HG02623 (cell line): ENCODE results near the gene CNNM2.

ENCODE experiments used
- ATAC-seq: cut with Tn5 transposase; IDR thresholded peaks from one replicate; pipeline ENCODE4 v1.9.1; 2021; ENCODE audit warnings: moderate library complexity; ENCODE audit not compliant: unreplicated experiment

The CNNM2 gene

GRCh38 chr10:102917962-102918816 lies at the start of gene CNNM2:
Gene CNNM2 (plus strand): TSS chr10:102918294. CDS start chr10:102918481, 187 bp downstream.
- peak; percentile 83 for ATAC-seq

DNA sequence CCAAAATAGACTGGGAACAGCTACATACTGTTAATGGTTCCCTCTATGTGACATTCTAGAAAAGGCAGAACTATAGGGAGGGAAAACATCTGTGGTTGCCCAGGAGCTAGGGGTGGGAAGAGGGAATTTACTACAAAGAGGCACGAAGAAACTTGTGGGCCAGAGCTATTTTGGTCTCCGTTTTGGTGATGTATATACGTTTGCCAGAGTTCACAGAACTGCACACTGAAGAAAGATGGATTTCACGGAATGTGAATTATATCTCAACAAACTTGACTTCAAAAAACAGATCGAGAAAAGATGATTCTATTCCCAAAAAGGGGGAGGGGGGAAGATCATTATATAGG lies 49.2 kb upstream of the CNNM2 start:
- no peak for ATAC-seq

DNA sequence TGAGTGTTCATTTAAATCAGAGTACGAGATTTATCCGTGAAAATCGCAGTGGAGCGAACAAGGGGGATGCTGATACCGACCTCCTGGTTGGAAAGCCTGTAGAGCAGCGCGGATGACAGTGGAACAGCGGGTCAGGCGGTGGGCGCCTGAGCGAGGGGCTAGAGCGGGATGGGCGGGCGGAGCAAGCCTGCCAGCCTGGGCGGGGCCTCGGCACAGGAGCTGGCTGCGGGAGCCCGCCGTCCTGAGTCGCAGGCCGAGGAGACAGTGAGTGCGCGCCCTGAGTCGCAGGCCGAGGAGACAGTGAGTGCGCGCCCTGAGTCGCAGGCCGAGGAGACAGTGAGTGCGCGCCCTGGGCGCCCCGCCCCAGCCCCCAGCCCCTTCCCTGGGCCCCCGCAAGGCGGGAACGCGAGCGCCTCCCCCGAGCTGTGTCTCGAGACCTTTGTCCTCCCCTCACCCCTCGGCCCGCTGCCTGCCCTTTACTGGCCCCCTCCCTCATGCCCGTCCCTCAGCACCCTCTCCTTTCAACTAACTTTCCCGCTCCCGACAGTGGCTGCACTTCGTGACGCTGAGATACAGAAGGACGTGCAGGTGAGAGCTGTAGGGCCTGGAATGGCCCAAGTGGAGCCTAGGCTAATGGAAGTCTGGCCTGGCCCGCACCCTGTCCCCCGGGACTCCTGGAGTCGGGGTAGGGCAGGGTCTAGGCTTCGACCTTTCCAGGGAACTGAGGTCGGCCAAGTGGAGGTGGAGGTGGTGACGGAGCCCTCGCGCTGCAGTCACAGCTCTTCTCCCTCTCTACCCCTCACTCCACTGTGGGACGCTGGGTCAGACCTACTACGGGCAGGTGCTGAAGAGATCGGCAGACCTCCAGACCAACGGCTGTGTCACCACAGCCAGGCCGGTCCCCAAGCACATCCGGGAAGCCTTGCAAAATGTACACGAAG lies 48.6 kb upstream of the CNNM2 start, which contains the start of gene AS3MT:
Gene AS3MT, plus strand, starts transcription at position 213 of the 941 bp plus-strand sequence. Its CDS starts 123 bp downstream, at position 336.
- ATAC-seq = no peak

DNA sequence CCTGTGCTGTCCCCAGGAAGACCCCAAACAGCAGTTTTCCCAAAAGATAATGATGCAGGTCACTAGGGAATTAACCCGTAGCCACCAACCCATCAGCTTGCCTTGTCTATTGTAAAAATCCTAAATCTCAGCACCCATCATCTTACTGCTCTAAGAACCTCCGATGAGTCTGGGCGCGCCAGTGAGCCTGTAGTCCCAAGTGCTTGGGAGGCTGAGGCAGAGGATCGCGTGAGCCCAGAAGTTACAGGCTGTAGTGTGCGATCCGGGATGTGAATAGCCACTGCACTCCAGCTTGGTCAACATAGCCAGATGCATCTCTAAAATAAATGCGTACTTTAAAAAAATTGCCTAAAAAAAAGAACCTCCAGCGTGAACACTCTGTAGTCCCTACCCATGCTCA lies 47.9 kb upstream of the CNNM2 start:
- ATAC-seq = no peak

- ATAC-seq = no peak
Observed at GRCh38 chr10:102872163-102872562, 45.9 kb upstream of the CNNM2 start.

DNA sequence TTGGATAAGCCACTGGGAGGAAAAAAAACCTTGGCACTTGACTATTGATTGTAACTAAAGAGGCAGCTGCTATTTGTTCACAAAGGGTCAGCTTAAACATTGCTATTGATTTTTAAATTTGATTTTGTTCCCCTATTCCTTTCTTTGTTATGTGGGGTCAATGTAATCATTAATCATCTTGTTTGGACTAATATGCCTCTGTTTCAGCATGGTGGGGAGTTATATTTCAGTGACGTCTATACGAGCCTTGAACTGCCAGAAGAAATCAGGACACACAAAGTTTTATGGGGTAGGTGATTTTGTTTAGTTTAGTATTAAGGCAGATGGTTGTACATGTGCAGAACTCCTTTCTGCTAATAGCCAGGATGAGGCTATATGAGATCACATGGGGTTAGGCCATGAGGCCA lies 41.3 kb upstream of the CNNM2 start:
- ATAC-seq = no peak

DNA sequence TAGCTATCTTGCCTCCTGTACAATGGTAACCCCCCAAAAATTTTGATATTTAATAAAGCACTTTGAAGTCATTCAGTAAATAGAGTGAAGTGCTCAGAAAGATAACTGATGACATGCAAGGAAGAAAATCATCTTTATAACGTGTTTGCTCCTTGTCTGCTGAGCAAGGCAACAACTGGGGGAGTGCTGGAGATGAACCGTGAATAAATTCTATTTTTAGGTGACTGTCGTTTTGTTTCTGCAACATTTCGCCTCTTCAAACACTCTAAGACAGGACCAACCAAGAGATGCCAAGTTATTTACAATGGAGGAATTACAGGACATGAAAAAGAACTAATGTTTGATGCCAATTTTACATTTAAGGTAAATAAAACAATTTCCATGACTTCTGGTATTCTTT lies 39.5 kb upstream of the CNNM2 start:
- ATAC-seq = no peak

- no peak for ATAC-seq
Observed at GRCh38 chr10:102880256-102880655, 37.8 kb upstream of the CNNM2 start.

DNA sequence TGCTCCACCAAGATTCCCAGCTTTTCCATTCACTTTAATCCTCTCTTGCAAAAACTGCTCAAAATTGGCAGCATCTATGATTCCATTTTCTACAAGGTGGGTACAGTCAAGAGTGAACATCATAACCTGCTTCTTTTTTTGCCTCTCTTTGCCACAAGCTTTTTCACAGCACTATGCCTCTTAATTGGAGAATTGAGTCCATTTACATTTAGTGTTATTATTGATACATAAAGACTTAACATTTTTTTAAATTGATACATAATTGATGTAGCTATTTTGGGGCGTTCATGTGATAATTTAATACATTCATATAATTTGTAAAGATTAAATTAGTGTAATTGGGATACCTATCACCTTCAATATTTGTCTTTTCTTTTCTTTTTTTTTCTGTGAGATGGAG lies 30.0 kb upstream of the CNNM2 start:
- no peak for ATAC-seq

DNA sequence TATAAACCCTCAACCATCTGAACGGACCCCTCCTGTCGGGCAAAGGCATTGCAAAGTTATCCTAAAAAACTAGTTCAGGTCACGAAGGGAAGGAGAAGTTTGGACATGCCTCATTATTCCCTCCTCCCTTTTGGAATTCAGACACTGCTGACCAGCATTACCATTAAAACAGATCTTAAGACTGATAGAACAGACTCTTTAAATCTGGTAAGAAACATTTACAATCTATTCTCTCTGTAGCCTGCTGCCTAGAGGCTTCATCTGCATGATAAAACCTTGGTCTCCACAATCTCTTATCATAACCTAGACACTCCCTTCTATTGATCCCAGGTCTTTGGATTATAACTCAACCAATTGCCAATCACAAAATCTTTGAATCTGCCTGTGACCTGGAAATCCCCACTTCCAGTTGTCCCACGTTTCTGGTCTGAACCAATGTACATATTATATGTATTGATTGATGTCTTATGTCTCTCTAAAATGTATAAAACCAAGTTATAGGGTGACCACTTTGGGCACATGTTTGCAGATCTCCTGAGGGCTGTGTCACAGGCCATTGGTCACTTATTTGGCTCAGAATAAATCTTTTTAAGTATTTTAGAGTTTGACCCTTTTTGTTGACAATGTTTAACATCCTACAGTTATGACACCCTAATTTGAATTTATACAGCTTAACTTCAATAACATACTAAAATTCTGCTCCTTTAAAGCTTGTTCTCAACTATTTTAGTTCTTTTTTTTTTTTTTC lies 23.5 kb upstream of the CNNM2 start:
- no peak for ATAC-seq

GRCh38 chr10:102900006-102900405 lies 18.1 kb upstream of the CNNM2 start:
- ATAC-seq = no peak

- ATAC-seq = no peak
Observed at GRCh38 chr10:102904346-102904745, 13.7 kb upstream of the CNNM2 start.

DNA sequence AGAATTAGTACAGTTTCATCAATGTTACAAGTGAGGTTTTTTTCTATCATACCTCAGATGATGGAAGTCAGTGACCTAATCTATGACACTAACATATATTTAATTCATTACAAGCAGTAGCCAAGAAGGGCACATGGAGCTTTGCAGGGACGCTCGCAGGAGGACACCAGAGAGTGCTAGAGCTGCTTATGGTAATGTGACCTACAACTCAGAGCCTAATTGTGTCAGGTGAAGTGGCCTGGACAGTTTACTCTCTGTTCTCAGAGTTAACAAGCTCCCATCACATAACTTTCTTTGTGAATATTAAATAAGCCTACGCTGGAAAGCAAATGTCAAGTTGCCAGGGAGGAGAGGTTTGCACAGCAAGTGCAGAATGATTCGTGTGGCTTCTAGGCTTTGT lies 11.6 kb upstream of the CNNM2 start:
- no peak for ATAC-seq

DNA sequence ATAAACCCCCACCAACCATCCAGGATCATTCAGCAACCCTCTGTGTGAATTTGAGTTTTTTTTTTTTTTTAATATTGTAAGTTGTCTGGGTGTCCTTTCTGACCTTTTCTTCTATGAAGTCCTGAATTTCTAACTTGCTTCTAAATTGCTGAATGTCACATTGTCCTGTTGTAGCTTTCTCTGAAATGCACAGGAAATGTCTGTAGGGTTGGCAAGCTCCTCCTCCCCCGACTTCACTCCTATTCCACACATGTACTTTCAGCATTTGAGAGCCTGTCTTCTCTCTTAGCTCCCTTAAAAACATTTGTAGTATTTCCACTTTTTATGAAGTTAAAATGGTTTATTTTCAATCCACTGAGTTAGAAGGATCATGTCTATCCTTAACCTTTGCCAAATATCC lies 3.3 kb upstream of the CNNM2 start:
- ATAC-seq = no peak

- no peak for ATAC-seq
Observed at GRCh38 chr10:102916173-102916572, 1.9 kb upstream of the CNNM2 start.

DNA sequence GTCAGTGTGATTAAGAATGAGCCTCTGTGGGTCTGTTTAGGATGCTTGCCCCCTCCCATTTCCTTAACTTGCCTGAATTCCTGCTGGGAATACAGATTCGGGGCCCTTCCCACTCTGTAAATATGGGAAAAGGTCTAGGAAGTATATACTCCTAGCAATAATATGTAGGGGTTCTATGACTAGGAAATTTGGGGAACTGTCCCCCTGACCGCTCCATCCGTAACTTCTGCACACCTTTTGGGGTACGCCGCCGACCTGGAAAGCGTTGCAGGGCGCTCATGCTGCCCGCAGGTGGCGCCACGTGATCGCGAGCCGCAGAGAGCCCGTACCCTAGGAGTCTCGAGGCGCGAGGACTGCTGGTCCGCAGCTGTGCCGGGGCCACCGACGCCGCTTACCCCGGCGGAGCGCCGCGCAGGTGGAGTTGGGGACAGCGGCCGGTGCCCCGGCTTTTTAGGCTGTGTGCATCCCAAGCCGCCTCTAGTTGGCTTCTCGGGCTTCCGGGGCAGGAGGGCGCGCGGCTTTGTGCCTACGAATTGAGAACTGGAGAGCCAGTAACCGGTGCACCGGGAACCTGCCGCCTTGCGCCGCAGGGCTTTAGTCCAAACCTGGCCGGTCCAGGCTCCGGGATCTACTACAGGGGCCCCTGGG lies 656 bp upstream of the CNNM2 start:
- ATAC-seq = peak; percentile 28

GRCh38 chr10:102918817-102919245 lies 737 bp downstream of the CNNM2 start:
- ATAC-seq = no peak

DNA sequence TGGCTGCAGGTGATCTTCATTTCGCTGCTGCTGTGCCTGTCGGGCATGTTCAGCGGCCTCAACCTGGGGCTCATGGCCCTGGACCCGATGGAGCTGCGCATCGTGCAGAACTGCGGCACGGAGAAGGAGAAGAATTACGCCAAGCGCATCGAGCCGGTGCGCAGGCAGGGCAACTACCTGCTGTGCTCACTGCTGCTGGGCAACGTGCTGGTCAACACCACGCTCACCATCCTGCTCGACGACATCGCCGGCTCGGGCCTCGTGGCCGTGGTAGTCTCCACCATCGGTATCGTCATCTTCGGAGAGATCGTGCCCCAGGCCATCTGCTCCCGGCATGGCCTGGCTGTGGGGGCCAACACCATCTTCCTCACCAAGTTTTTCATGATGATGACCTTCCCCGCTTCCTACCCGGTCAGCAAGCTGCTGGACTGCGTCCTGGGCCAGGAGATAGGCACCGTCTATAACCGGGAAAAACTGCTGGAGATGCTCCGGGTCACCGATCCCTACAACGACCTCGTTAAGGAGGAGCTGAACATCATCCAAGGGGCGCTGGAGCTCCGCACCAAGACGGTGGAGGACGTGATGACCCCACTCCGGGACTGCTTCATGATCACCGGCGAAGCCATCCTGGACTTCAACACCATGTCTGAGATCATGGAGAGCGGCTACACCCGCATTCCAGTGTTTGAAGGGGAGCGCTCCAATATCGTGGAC lies 1.3 kb downstream of the CNNM2 start:
- no peak for ATAC-seq

- ATAC-seq = no peak
Observed at GRCh38 chr10:102919992-102920739, 2.1 kb downstream of the CNNM2 start.
